KMS-11 (cell line): ENCODE measurements around the gene TENM3.
"Not testable (repeated sequence)": the region's sequence is repeated elsewhere in the genome, so short reads cannot be mapped to it uniquely, and the experiment has no call there.

ENCODE experiments used
- H2AFZ ChIP-seq: fragments of 200-600 bp; sonication (generic); 2 replicates; pipeline ENCODE4 v1.6.1; 2016; ENCODE audit warnings: antibody characterized with exemption, mixed run types, low read depth
- H3K27ac ChIP-seq: fragments of 200-600 bp; sonication (generic); 2 replicates; pipeline ENCODE4 v1.6.1; 2016; ENCODE audit warnings: mild to moderate bottlenecking, mixed run types
- H3K27me3 ChIP-seq: fragments of 200-600 bp; sonication (generic); 2 replicates; pipeline ENCODE4 v1.6.1; 2017; ENCODE audit warnings: mild to moderate bottlenecking, low read depth, mixed run types, moderate library complexity; ENCODE audit not compliant: insufficient read depth
- H3K36me3 ChIP-seq: fragments of 200-600 bp; sonication (generic); 2 replicates; pipeline ENCODE4 v1.6.1; 2017; ENCODE audit warnings: mild to moderate bottlenecking, mixed run types; ENCODE audit not compliant: insufficient read depth
- H3K4me1 ChIP-seq: fragments of 200-600 bp; sonication (generic); 2 replicates; pipeline ENCODE4 v1.6.1; 2016; ENCODE audit warnings: mild to moderate bottlenecking, low read depth, mixed run types; ENCODE audit not compliant: poor library complexity, severe bottlenecking
- H3K4me2 ChIP-seq: fragments of 200-600 bp; sonication (generic); 2 replicates; pipeline ENCODE4 v1.7.0; 2016; ENCODE audit warnings: mild to moderate bottlenecking, mixed run types
- H3K4me3 ChIP-seq: fragments of 200-600 bp; sonication (generic); IDR thresholded peaks from 2 replicates; pipeline ENCODE4 v1.6.1; 2017; ENCODE audit warnings: low read depth, low read length, mixed read lengths; ENCODE audit not compliant: insufficient read depth
- H3K79me2 ChIP-seq: fragments of 200-600 bp; sonication (generic); 2 replicates; pipeline ENCODE4 v1.6.1; 2016; ENCODE audit warnings: low read depth, mixed run types; ENCODE audit not compliant: insufficient read depth
- H3K9ac ChIP-seq: fragments of 200-600 bp; sonication (generic); 2 replicates; pipeline ENCODE4 v1.6.1; 2016; ENCODE audit warnings: mild to moderate bottlenecking, mixed run types
- H4K20me1 ChIP-seq: fragments of 200-600 bp; sonication (generic); 2 replicates; pipeline ENCODE4 v1.6.1; 2016; ENCODE audit warnings: mild to moderate bottlenecking, mixed run types; ENCODE audit not compliant: insufficient read depth
- TF ChIP-seq, protein P1 (sequence below): fragments of 200-600 bp; sonication (generic); conservative IDR thresholded peaks from 2 replicates; pipeline ENCODE4 v1.6.1; 2017; ENCODE audit warnings: low read depth, mild to moderate bottlenecking, antibody characterized with exemption, low read length, moderate library complexity, mixed read lengths

TENM3 gene

DNA sequence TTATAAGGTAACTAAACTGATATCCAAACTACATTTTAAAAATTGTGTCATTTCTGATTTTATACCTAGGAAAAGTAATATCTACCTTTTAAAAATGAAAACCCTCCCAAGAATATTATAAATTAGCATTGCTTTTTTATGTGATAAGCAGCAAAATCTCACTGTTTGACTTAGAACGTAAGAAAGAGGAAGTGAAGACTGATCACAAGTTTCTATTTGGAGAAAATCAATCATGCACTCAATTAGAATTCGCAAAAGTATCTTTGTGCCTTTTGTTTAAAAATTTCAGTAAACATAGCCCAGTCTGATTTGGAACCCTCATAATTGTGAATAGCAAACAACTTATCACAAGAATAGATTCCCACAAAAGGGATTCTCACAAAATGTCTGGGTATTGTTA lies 142.7 kb downstream of the TENM3 start:
- no peaks in the 10 kb centered on the region for H3K36me3 ChIP-seq
- H3K79me2 ChIP-seq, result no peaks in the 10 kb centered on the region
- no peak overlapping the region for H2AFZ ChIP-seq
- H4K20me1 ChIP-seq, result no peaks in the 10 kb centered on the region
- no peak overlapping the region for H3K27ac ChIP-seq
- H3K27me3 ChIP-seq, result no peaks in the 10 kb centered on the region
- TF ChIP-seq, protein P1, sequence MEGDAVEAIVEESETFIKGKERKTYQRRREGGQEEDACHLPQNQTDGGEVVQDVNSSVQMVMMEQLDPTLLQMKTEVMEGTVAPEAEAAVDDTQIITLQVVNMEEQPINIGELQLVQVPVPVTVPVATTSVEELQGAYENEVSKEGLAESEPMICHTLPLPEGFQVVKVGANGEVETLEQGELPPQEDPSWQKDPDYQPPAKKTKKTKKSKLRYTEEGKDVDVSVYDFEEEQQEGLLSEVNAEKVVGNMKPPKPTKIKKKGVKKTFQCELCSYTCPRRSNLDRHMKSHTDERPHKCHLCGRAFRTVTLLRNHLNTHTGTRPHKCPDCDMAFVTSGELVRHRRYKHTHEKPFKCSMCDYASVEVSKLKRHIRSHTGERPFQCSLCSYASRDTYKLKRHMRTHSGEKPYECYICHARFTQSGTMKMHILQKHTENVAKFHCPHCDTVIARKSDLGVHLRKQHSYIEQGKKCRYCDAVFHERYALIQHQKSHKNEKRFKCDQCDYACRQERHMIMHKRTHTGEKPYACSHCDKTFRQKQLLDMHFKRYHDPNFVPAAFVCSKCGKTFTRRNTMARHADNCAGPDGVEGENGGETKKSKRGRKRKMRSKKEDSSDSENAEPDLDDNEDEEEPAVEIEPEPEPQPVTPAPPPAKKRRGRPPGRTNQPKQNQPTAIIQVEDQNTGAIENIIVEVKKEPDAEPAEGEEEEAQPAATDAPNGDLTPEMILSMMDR, result no peak
- no peaks in the 10 kb centered on the region for H3K4me1 ChIP-seq
- H3K4me3 ChIP-seq, result no peak overlapping the region
- H3K4me2 ChIP-seq, result no peak overlapping the region
- H3K9ac ChIP-seq, result no peak overlapping the region

DNA sequence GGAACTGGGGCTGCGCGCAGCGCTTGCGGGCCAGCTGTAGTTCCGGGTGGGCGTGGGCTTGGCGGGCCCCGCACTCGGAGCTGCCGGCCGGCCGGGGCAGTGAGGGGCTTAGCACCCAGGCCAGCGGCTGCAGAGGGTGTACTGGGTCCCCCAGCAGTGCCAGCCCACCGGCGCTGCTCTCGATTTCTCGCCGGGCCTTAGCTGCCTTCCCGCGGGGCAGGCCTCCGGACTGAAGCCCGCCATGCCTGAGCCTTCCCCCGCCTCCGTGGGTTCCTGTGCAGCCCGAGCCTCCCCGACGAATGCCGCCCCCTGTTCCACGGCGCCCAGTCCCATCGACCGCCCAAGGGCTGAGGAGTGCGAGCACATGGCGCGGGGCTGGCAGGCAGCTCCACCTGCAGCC lies 143.4 kb downstream of the TENM3 start:
- not testable (repeated sequence) for H3K9ac ChIP-seq, H3K4me3 ChIP-seq, H3K4me1 ChIP-seq, H3K27ac ChIP-seq, H2AFZ ChIP-seq, H3K27me3 ChIP-seq, H3K4me2 ChIP-seq, H3K79me2 ChIP-seq, H4K20me1 ChIP-seq, H3K36me3 ChIP-seq

DNA sequence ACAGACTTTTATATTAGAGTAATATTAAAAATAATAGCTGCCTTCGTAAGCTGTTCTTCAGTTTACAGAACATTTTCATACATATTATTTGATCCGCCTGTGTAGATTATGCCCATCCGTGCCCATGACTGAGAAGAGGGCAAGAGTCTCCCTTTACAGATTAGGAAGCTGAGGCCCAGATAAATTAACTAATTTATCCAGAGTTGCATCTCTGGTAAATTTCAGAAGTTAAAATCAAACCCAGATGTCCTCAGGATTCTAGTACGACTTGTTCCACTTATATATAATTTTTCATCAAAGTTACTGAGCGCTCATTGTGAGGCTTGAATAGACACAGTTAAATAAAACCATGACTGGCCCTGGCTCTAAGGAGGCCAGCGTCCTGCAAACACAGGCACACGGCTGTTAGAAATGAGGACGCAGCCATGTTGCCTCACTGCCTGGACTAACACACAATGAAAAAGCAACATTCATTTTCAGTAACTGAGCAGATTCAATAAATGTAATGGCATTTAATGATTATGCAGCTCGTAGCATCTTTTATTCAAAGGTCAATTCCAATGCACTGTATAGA lies 148.0 kb downstream of the TENM3 start:
- H3K27ac ChIP-seq, result no peak overlapping the region
- no peak overlapping the region for H2AFZ ChIP-seq
- no peak overlapping the region for H3K4me3 ChIP-seq
- H3K79me2 ChIP-seq, result no peaks in the 10 kb centered on the region
- H3K36me3 ChIP-seq, result no peaks in the 10 kb centered on the region
- H3K4me1 ChIP-seq, result no peaks in the 10 kb centered on the region
- TF ChIP-seq, protein P1, result no peak
- H3K27me3 ChIP-seq, result no peaks in the 10 kb centered on the region
- no peak overlapping the region for H3K9ac ChIP-seq
- H4K20me1 ChIP-seq, result no peaks in the 10 kb centered on the region
- H3K4me2 ChIP-seq, result no peak overlapping the region

DNA sequence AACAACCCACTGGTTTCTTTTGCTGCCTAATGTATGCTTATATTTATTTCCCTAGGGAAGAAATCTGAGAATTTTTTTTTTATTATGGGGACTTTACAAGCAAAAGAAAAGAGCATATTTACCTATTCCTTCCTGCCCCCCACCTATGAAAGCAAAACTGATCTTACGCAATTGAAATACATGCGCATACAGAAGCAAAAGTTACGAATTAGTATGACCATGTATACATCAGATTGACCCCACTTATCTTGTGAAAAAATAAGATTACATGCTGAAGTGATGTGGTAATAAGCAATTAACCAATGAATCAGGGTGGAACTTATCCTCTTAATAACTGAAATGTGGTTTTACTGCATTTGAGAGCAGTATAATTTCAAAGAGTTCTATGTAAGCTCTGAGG lies 151.0 kb downstream of the TENM3 start:
- Histone ChIP-seq H3K4me2 (no peak overlapping the region), H2AFZ (no peak overlapping the region), H4K20me1 (no peaks in the 10 kb centered on the region), H3K36me3 (no peaks in the 10 kb centered on the region), H3K4me1 (no peaks in the 10 kb centered on the region), H3K27me3 (no peaks in the 10 kb centered on the region), H3K27ac (no peak overlapping the region), H3K79me2 (no peaks in the 10 kb centered on the region), H3K4me3 (no peak overlapping the region), H3K9ac (no peak overlapping the region)
- TF ChIP-seq, protein P1, result no peak

DNA sequence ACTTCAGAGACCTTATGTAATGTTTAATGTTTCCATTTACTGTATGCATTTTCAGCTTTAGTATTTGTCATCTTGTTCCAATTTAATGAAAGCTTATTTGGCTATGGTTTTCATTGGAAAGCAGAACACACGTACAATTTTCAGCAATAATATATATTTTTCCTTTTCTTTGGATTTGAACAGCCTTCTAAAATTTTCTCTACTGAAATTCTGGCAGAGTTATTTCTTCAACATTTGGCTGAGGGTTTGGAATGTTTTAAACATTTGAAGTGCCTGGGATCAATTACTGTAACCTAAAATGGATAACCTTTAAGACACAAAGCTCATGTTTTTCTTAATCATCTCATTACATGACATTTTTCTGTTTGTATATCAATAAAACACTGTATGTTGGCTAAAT lies 156.9 kb downstream of the TENM3 start:
- TF ChIP-seq, protein P1, result no peak
- H3K4me2 ChIP-seq, result no peak overlapping the region
- H3K27me3 ChIP-seq, result no peaks in the 10 kb centered on the region
- no peaks in the 10 kb centered on the region for H3K36me3 ChIP-seq
- H2AFZ ChIP-seq, result no peak overlapping the region
- no peaks in the 10 kb centered on the region for H4K20me1 ChIP-seq
- no peaks in the 10 kb centered on the region for H3K4me1 ChIP-seq
- H3K79me2 ChIP-seq, result no peaks in the 10 kb centered on the region
- H3K9ac ChIP-seq, result no peak overlapping the region
- H3K4me3 ChIP-seq, result no peak overlapping the region
- no peak overlapping the region for H3K27ac ChIP-seq
